A549 (cell line): Measurements from ENCODE around the gene KLK11. TPM values are rescaled to one million over a fixed set of nuclear protein-coding genes. Genes with fewer than 3 reads are reported as not detected.

Experiments used
- ATAC-seq, 2 experiments: fragments of 200-7000 bp in 1 of 2; fragments of >200 bp in 1 of 2; cut with Nextera tagmentation in 1 of 2; cut with Tn5 transposase in 1 of 2; 3 replicates each; pipeline versions ENCODE4 v1.8.0 to v1.9.1; 2018 to 2020; ENCODE audit warnings: mild to moderate bottlenecking in 1 of 2, moderate library complexity in 1 of 2
- CTCF ChIA-PET: fragments of 300-600 bp; sonication (Branson Sonifier 250); formaldehyde crosslinking; extraction: SDS; loops from one replicate; lab custom pipeline; 2021; ENCODE audit warnings: antibody characterized with exemption, inconsistent platforms; lab: Yijun Ruan, JAX
- POLR2A ChIA-PET: fragments of 350-600 bp; formaldehyde crosslinking; extraction: SDS; loops from one replicate; lab custom pipeline; 2021; ENCODE audit warnings: antibody characterized with exemption, inconsistent platforms; lab: Yijun Ruan, JAX
- DNase-seq, 2 experiments: peaks; one replicate each; pipeline versions ENCODE4 v3.0.0 to v3.0.0-alpha.2; 2011 to 2016; ENCODE audit warnings: low read depth in 1 of 2, low spot score in 1 of 2
- FAIRE-seq: peaks from 2 replicates; lab custom pipeline; 2011; peaks lifted over from hg19 to GRCh38; lab: Jason Lieb, UNC
- H3K27ac ChIP-seq, 2 experiments: fragments of >200 bp; sonication (Bioruptor Twin); formaldehyde crosslinking; 3 replicates each; pipeline ENCODE4 v1.5.1; 2016 to 2017
- H3K4me1 ChIP-seq: fragments of >200 bp; sonication (Bioruptor Twin); formaldehyde crosslinking; 3 replicates; pipeline ENCODE4 v1.6.1; 2016
- H3K4me2 ChIP-seq: fragments of >200 bp; sonication (Bioruptor Twin); formaldehyde crosslinking; 3 replicates; pipeline ENCODE4 v1.6.1; 2016
- H3K4me3 ChIP-seq: fragments of >200 bp; sonication (Bioruptor Twin); formaldehyde crosslinking; 3 replicates; pipeline ENCODE4 v1.5.1; 2016
- H3K9me3 ChIP-seq: fragments of >200 bp; sonication (Bioruptor Twin); formaldehyde crosslinking; 3 replicates; pipeline ENCODE4 v1.6.1; 2016
- BHLHE40 ChIP-seq: IDR thresholded peaks from 2 replicates; pipeline ENCODE4 v1.6.1; 2012; ENCODE audit warnings: low read depth, low read length, inconsistent platforms
- CBX2 ChIP-seq: fragments of 200-600 bp; sonication (generic); IDR thresholded peaks from 2 replicates; pipeline ENCODE4 v1.6.1; 2016; ENCODE audit warnings: low read depth, mild to moderate bottlenecking, borderline replicate concordance
- CTCF ChIP-seq: fragments of >200 bp; sonication (Bioruptor Twin); formaldehyde crosslinking; IDR thresholded peaks from 3 replicates; pipeline ENCODE4 v1.5.1; 2016
- EHMT2 ChIP-seq: fragments of 200-600 bp; sonication (generic); IDR thresholded peaks from 2 replicates; pipeline ENCODE4 v1.6.1; 2016; ENCODE audit warnings: antibody characterized with exemption, low read depth, mild to moderate bottlenecking, moderate library complexity
- EP300 ChIP-seq, 2 experiments: fragments of >200 bp; sonication (Bioruptor Twin); formaldehyde crosslinking; IDR thresholded peaks; 2 replicates in 1 of 2; 3 replicates in 1 of 2; pipeline ENCODE4 v1.6.1; 2016 to 2017
- ESRRA ChIP-seq: fragments of 150-350 bp; IDR thresholded peaks from 2 replicates; pipeline ENCODE4 v1.6.1; 2014; ENCODE audit warnings: mild to moderate bottlenecking, low read length, borderline replicate concordance
- FOXS1 ChIP-seq: fragments of 250-450 bp; sonication (Bioruptor Pico); IDR thresholded peaks from 2 replicates; pipeline ENCODE4 v1.5.0; 2020; ENCODE audit warnings: mild to moderate bottlenecking, moderate library complexity
- HDAC2 ChIP-seq: fragments of 200-600 bp; sonication (generic); IDR thresholded peaks from 2 replicates; pipeline ENCODE4 v1.6.1; 2016
- HEYL ChIP-seq: fragments of 250-450 bp; sonication (Bioruptor Pico); IDR thresholded peaks from 2 replicates; pipeline ENCODE4 v1.8.0; 2021; ENCODE audit warnings: mild to moderate bottlenecking, moderate library complexity
- HOXB13 ChIP-seq: fragments of 250-450 bp; sonication (Bioruptor Pico); IDR thresholded peaks from 2 replicates; pipeline ENCODE4 v1.5.0; 2020; ENCODE audit warnings: low read depth, mild to moderate bottlenecking, moderate library complexity
- HOXB5 ChIP-seq: fragments of 250-450 bp; sonication (Bioruptor Pico); IDR thresholded peaks from 2 replicates; pipeline ENCODE4 v1.5.0; 2020; ENCODE audit warnings: mild to moderate bottlenecking, moderate library complexity
- KDM5A ChIP-seq: fragments of 200-600 bp; sonication (generic); IDR thresholded peaks from 2 replicates; pipeline ENCODE4 v1.6.1; 2016; ENCODE audit warnings: antibody characterized with exemption, mild to moderate bottlenecking
- MAX ChIP-seq: IDR thresholded peaks from 2 replicates; pipeline ENCODE4 v1.6.1; 2012
- MAZ ChIP-seq: fragments of 150-350 bp; IDR thresholded peaks from 2 replicates; pipeline ENCODE4 v1.6.1; 2014; ENCODE audit warnings: antibody characterized with exemption, low read depth, low read length, borderline replicate concordance
- MYC ChIP-seq: IDR thresholded peaks from 2 replicates; pipeline ENCODE4 v1.6.1; 2012; ENCODE audit warnings: mild to moderate bottlenecking, inconsistent platforms, low read length, improper control_type of control experiment, borderline replicate concordance
- NPAS2 ChIP-seq: fragments of 250-450 bp; sonication (Bioruptor Pico); IDR thresholded peaks from 2 replicates; pipeline ENCODE4 v1.8.0; 2022; ENCODE audit warnings: mild to moderate bottlenecking, moderate library complexity, borderline replicate concordance
- NR3C1 ChIP-seq: fragments of >200 bp; sonication (Bioruptor Twin); formaldehyde crosslinking; IDR thresholded peaks from 3 replicates; pipeline ENCODE4 v1.6.1; 2017
- PHF8 ChIP-seq: fragments of 200-600 bp; sonication (generic); IDR thresholded peaks from 2 replicates; pipeline ENCODE4 v1.6.1; 2016; ENCODE audit warnings: low read depth, mild to moderate bottlenecking, antibody characterized with exemption, moderate library complexity, borderline replicate concordance
- POLR2AphosphoS2 ChIP-seq: conservative IDR thresholded peaks from 2 replicates; pipeline ENCODE4 v1.6.1; 2012; ENCODE audit warnings: low read length, improper control_type of control experiment, inconsistent platforms
- RARB ChIP-seq: fragments of 250-450 bp; sonication (Bioruptor Pico); IDR thresholded peaks from 2 replicates; pipeline ENCODE4 v1.8.0; 2021; ENCODE audit warnings: mild to moderate bottlenecking, moderate library complexity
- RNF2 ChIP-seq: fragments of 200-600 bp; sonication (generic); IDR thresholded peaks from 2 replicates; pipeline ENCODE4 v1.6.1; 2016; ENCODE audit warnings: low read depth, mild to moderate bottlenecking, antibody characterized with exemption, moderate library complexity, borderline replicate concordance
- SMC3 ChIP-seq: fragments of >200 bp; sonication (Bioruptor Twin); formaldehyde crosslinking; IDR thresholded peaks from 3 replicates; pipeline ENCODE4 v1.6.1; 2018; ENCODE audit warnings: inconsistent platforms
- SREBF2 ChIP-seq: fragments of 450-650 bp; IDR thresholded peaks from 2 replicates; pipeline ENCODE4 v1.6.1; 2014; ENCODE audit warnings: mild to moderate bottlenecking, moderate library complexity
- TFCP2L1 ChIP-seq: fragments of 250-450 bp; sonication (Bioruptor Pico); IDR thresholded peaks from 2 replicates; pipeline ENCODE4 v1.5.0; 2021; ENCODE audit warnings: mild to moderate bottlenecking
- TP53 ChIP-seq: fragments of 250-450 bp; sonication (Bioruptor Pico); IDR thresholded peaks from 2 replicates; pipeline ENCODE4 v1.5.0; 2021; ENCODE audit warnings: mild to moderate bottlenecking, moderate library complexity
- USF2 ChIP-seq: fragments of 450-650 bp; IDR thresholded peaks from 2 replicates; pipeline ENCODE4 v1.6.1; 2014; ENCODE audit warnings: antibody characterized with exemption
- ZC3H11A ChIP-seq: fragments of 450-650 bp; IDR thresholded peaks from 2 replicates; pipeline ENCODE4 v1.6.1; 2014; ENCODE audit warnings: antibody characterized with exemption, mild to moderate bottlenecking
- ZFP36 ChIP-seq: fragments of 450-650 bp; IDR thresholded peaks from 2 replicates; pipeline ENCODE4 v1.6.1; 2014; ENCODE audit warnings: borderline replicate concordance; ENCODE audit not compliant: partially characterized antibody
- WGBS: methylation state at CpG from one replicate; pipeline ENCODE4 v1.1.6; 2017; ENCODE audit errors: missing lambda C conversion rate; 5-methylcytosine and 5-hydroxymethylcytosine counted together
- polyA plus RNA-seq, 4 experiments: library from polyadenylated mRNA; depleted of rRNA in 3 of 4; stranded (reverse); fragments of >200 nt; fragmentation: RNase III in 1 of 4; extraction: RNeasy Plus Mini Kit Qiagen cat#74134 plus additional on column Dnase treatment in 1 of 4; gene quantifications; 2 replicates in 3 of 4; 3 replicates in 1 of 4; pipeline ENCODE4 v1.2.3, GENCODE V29; 2011 to 2017

KLK11 gene
- polyA plus RNA-seq, 2 of the 4 experiments (the other 2 are of a cell fraction), result not detected

GRCh38 chr19:51025809-51026553 is 435 bp downstream of the KLK11 start:
- POLR2A ChIA-PET, result no interaction called here
- H3K9me3 ChIP-seq, result no peaks in the 10 kb centered on the region
- H3K27ac ChIP-seq, result no peak overlapping the region
- CTCF ChIA-PET, result interaction anchor here (0.6 to 1.5 kb wide), 3 partner anchors 9 to 283 kb away, joined by 3 to 8 read pairs (median 3); no protein-coding TSS in a partner anchor
- FAIRE-seq, result no peak
- no peak overlapping the region for H3K4me2 ChIP-seq
- DNase-seq, result no peak
- ATAC-seq, result no peak
- WGBS, result 51% methylated on average over 16 of the region's 18 CpGs
- no peaks in the 10 kb centered on the region for H3K4me1 ChIP-seq
- TF ChIP-seq SREBF2, result no peak
- H3K4me3 ChIP-seq, result no peak overlapping the region

- H3K4me2 ChIP-seq, result no peak overlapping the region
- TF ChIP-seq POLR2AphosphoS2 (no peak), NR3C1 (no peak), CBX2 (no peak), TFCP2L1 (CRISPR knock-in tag) (no peak), EP300 (IDR thresholded peaks at IDR 0.05) (no peak), HOXB5 (CRISPR knock-in tag) (no peak), HDAC2 (no peak), BHLHE40 (no peak), TP53 (no peak), ESRRA (no peak)
- no peak overlapping the region for H3K4me3 ChIP-seq
Observed at GRCh38 chr19:51025401-51025800, 1.0 kb downstream of the KLK11 start.

GRCh38 chr19:51024924-51025323 is 1.5 kb downstream of the KLK11 start:
- DNase-seq (no peak), ATAC-seq (no peak), FAIRE-seq (no peak)
- no peaks in the 10 kb centered on the region for H3K9me3 ChIP-seq
- ChIA-PET POLR2A (no interaction called here), CTCF (interaction anchor here (0.7 to 2.1 kb wide), 3 partner anchors 8 to 284 kb away, joined by 3 to 8 read pairs (median 8); no protein-coding TSS in a partner anchor)
- H3K4me2 ChIP-seq, result no peak overlapping the region
- TF ChIP-seq PHF8, result no peak
- no peak for TF ChIP-seq SMC3
- no peak for TF ChIP-seq RNF2
- no peak for TF ChIP-seq USF2
- TF ChIP-seq KDM5A, result no peak
- TF ChIP-seq ZFP36, result no peak
- TF ChIP-seq TP53, result no peak
- no peak for TF ChIP-seq FOXS1
- no peak for TF ChIP-seq RARB (CRISPR knock-in tag)
- TF ChIP-seq HOXB13 (CRISPR knock-in tag), result no peak
- no peak for TF ChIP-seq HEYL
- no peak for TF ChIP-seq EHMT2
- no peak for TF ChIP-seq MAX
- TF ChIP-seq MYC, result no peak
- TF ChIP-seq MAZ, result no peak
- no peak for TF ChIP-seq NPAS2 (CRISPR knock-in tag)
- TF ChIP-seq ZC3H11A, result no peak
- no peak for TF ChIP-seq CTCF
- no peak overlapping the region for H3K27ac ChIP-seq
- 16% methylated on average over 5 of the region's 5 CpGs for WGBS
- no peaks in the 10 kb centered on the region for H3K4me1 ChIP-seq
- no peak overlapping the region for H3K4me3 ChIP-seq

More at GRCh38 chr19:51025401-51025800, 1.0 kb downstream of the KLK11 start:
- FAIRE-seq (no peak), DNase-seq (no peak), ATAC-seq (no peak)
- WGBS, result 65% methylated on average over 6 of the region's 6 CpGs
- POLR2A ChIA-PET, result no interaction called here
- CTCF ChIA-PET, result interaction anchor here (0.7 to 2.1 kb wide), 3 partner anchors 8 to 283 kb away, joined by 3 to 8 read pairs (median 8); no protein-coding TSS in a partner anchor
- Histone ChIP-seq H3K4me1 (no peaks in the 10 kb centered on the region), H3K9me3 (no peaks in the 10 kb centered on the region), H3K27ac (no peak overlapping the region)
